C1 segment of cervical spinal cord (tissue), 14 donors: ENCODE results near the gene NRDE2.

ENCODE experiments used
- DNase-seq, 14 donors: peaks; one replicate each; lab custom pipeline; 2025; lab: John Stamatoyannopoulos, UW

The NRDE2 gene, protein sequence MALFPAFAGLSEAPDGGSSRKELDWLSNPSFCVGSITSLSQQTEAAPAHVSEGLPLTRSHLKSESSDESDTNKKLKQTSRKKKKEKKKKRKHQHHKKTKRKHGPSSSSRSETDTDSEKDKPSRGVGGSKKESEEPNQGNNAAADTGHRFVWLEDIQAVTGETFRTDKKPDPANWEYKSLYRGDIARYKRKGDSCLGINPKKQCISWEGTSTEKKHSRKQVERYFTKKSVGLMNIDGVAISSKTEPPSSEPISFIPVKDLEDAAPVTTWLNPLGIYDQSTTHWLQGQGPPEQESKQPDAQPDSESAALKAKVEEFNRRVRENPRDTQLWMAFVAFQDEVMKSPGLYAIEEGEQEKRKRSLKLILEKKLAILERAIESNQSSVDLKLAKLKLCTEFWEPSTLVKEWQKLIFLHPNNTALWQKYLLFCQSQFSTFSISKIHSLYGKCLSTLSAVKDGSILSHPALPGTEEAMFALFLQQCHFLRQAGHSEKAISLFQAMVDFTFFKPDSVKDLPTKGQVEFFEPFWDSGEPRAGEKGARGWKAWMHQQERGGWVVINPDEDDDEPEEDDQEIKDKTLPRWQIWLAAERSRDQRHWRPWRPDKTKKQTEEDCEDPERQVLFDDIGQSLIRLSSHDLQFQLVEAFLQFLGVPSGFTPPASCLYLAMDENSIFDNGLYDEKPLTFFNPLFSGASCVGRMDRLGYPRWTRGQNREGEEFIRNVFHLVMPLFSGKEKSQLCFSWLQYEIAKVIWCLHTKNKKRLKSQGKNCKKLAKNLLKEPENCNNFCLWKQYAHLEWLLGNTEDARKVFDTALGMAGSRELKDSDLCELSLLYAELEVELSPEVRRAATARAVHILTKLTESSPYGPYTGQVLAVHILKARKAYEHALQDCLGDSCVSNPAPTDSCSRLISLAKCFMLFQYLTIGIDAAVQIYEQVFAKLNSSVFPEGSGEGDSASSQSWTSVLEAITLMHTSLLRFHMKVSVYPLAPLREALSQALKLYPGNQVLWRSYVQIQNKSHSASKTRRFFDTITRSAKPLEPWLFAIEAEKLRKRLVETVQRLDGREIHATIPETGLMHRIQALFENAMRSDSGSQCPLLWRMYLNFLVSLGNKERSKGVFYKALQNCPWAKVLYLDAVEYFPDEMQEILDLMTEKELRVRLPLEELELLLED

GRCh38 chr14:90331497-90332270 is at the start of gene NRDE2:
Gene NRDE2, minus strand, starts transcription at chr14:90331941. Its CDS starts 37 bp downstream, at chr14:90331904.
- peak; percentile 44 to 99 (median 96) for DNase-seq

- DNase-seq: peak in 10 of 14 donors; percentile 18 to 71 (median 52)
These were observed 49.5 kb upstream of the NRDE2 start for GRCh38 chr14:90381011-90381786.

DNA sequence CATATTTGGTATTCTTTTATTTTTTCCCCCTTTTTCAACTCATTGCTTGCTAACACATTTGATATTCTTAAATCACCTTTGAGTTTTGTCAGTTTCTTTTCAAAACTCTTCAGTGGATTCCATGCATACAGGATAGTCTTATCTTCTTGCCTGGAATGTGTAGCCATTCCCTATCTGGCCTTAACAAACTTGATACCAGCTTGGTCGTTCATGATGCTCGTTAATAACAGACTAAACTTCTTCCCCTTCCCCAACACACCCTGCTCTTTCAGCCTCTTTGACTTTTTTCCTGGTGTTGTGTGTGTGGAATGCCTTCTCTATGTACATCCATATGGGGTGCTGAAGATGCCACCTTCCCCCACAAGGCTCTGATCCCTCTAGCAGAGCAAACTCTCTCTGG is 47.4 kb upstream of the NRDE2 start:
- DNase-seq: no peak

DNA sequence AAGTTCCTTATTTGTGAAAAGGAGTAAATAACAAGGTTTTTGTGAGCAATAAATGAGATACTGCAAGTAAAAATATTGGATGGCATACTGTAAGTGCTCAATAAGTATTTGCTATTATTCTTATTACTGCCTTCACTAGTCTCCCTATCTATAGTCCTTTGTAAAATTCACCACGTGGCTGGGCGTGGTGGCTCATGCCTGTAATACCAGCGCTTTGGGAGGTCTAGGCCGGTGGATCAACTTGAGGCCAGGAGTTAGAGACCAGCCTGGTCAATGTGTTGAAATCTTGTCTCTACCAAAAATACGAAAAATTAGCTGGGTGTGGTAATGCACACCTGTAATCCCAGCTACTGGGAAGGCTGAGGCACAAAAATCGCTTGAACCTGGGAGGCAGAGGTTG is 46.5 kb upstream of the NRDE2 start:
- DNase-seq: no peak

- no peak for DNase-seq
These were observed 44.2 kb upstream of the NRDE2 start for GRCh38 chr14:90375934-90376333.

GRCh38 chr14:90374813-90375212 is 43.1 kb upstream of the NRDE2 start:
- DNase-seq: no peak

GRCh38 chr14:90373887-90374286 is 42.1 kb upstream of the NRDE2 start:
- no peak for DNase-seq

GRCh38 chr14:90368946-90369721 is 37.4 kb upstream of the NRDE2 start:
- peak in 3 of 14 donors; percentile 9 to 19 (median 16) for DNase-seq

DNA sequence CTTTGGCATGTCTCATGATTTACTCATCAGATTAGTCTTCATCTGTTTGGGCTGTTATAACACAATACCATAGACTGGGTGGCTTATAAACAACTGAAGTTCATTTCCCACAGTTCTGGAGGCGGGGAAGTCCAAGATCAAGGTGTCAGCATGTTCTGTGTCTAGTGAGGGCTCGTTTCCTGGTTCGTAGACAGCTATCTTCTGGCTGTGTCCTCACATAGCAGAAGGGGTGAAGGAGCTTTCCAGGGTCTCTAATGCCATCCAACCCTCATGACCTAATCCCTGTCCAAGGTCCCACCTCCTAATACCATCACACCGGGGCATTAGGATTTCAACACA is 30.8 kb upstream of the NRDE2 start:
- no peak for DNase-seq

DNA sequence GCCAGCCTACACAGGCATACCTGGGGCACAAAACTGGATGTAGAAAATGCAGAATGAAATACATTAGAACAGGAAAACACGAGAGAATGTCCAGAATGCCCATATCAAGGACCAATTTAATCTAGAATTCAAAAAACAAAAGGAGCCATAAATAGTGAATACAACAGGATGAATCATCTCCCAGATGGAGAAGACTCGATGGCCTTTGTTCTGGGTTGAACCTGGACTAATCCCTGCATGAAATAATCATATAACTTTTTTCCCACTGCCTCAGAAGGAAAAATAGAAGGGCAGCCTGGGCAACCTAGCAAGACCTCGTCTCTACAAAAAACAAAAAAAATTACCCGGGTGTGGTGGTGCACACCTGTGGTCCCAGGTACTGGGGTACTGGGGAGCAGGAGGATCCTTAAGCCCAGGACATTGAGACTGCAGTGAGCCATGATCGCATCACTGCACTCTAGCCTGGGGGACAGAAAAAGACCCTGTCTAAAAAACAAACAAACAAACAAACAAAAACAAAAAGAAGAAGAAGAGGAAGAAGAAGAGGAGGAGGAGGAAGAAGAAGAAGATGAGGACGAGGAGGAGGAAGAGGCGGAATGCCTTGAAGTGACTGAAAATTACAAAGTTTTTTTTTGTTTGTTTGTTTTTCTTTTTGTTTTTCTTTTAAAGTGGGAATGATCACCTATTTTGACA is 30.3 kb upstream of the NRDE2 start:
- DNase-seq: no peak

DNA sequence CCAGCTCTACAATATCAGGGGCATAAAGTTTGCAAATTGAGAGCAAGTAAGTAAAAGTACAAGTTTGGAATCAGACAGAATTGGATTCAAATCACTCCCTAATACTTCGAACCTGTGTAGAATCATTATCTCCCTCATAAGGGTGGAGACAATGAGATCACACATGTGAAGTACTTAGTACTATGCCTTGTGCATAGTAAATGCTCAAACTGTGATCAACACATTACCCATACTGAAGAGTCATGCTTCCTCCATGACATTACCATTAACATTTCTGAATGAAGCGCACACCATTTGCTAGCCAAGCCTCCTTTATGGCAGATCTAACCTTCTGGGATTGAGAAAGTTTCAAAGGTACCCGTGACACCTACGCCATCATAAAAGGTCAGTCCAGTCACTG is 26.6 kb upstream of the NRDE2 start:
- DNase-seq: no peak

DNA sequence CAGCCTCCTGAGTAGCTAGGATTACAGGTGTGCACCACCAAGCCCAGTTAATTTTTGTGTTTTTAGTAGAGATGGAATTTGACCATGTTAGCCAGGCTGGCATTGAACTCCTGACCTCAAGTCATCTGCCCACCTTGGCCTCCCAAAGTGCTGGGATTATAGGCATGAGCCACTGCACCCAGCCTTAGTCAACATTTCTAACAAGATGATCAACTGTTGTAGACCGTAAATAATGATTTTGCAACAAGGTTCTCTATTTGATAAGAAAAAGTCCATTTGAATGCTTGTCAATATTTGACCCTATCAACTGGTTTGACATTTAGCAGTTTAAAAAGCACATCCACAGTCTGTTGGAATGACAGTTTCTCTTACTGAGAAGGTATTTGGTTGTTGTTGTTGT is 25.2 kb upstream of the NRDE2 start:
- DNase-seq: no peak

- no peak for DNase-seq
These were observed 24.1 kb upstream of the NRDE2 start for GRCh38 chr14:90355540-90356518.

- DNase-seq: peak in 1 of 14 donors; percentile 8
These were observed 23.0 kb upstream of the NRDE2 start for GRCh38 chr14:90354551-90355298.

DNA sequence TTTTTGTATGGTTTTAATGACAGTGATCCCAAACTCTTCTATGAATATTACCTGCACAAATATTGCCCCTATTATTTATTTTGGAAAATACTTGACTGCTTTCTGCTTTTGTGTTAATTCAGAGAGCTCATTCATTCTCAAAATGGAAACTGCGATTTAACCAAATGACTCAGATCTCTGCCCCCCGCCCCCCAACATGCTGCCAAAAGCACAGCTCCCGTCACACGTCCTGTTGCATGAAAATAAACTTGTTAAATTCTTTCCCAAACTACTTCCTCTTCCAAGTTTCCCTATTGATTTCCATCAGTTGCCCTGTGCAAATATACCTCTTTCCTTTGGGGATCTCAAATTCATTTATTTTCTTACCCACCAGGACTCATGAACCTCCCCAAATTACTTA is 18.0 kb upstream of the NRDE2 start:
- no peak for DNase-seq

DNA sequence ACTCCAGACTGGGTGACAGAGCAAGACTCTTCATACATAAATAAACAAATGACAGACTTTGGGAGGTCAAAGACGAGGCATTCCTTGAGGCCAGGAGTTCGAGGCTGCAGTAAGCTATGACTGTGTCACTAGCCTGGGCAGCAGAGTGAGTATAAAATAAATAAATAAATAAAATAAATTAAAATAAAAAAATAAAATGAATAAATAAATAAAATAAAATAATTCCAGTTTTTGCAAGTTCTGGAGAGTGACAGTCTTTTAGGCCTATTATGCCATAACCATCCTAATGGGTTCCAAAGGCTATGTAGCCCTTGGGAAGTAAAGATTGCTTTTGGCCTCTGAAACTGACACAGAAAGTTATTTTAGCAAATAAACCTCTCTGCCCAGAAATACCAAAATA is 16.5 kb upstream of the NRDE2 start:
- no peak for DNase-seq

GRCh38 chr14:90345239-90345557 is 13.5 kb upstream of the NRDE2 start:
- peak in 1 of 14 donors; percentile 13 for DNase-seq
